Measurements from ENCODE around the gene PGAP3.

DNA sequence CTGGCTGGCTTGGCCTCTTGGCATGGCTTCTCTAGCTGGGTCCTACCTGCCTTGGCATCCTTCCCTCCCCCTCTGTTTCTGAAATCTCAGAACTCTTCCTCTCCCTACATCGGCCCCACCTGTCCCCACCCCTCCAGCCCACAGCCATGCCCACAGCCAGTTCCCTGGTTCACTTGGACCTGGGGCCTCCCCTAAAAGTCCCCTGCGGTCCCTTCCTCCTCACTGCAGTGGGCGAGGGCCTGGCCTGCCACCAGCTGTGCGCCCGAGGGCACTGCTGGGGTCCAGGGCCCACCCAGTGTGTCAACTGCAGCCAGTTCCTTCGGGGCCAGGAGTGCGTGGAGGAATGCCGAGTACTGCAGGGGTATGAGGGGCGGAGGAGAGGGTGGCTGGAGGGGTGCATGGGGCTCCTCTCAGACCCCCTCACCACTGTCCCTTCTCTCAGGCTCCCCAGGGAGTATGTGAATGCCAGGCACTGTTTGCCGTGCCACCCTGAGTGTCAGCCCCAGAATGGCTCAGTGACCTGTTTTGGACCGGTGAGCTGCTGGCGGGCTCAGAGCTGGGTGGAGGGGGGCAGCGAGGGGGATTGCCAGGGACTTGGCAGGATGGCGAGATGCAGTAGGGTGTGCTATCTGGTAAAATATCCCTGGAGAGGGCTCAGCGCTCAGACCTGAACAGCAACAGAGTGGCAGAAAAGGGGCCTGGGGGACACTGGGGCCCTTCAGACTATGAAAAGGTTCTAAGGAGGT is 28.4 kb upstream of the PGAP3 start:
- TF ChIP-seq, protein P1, sequence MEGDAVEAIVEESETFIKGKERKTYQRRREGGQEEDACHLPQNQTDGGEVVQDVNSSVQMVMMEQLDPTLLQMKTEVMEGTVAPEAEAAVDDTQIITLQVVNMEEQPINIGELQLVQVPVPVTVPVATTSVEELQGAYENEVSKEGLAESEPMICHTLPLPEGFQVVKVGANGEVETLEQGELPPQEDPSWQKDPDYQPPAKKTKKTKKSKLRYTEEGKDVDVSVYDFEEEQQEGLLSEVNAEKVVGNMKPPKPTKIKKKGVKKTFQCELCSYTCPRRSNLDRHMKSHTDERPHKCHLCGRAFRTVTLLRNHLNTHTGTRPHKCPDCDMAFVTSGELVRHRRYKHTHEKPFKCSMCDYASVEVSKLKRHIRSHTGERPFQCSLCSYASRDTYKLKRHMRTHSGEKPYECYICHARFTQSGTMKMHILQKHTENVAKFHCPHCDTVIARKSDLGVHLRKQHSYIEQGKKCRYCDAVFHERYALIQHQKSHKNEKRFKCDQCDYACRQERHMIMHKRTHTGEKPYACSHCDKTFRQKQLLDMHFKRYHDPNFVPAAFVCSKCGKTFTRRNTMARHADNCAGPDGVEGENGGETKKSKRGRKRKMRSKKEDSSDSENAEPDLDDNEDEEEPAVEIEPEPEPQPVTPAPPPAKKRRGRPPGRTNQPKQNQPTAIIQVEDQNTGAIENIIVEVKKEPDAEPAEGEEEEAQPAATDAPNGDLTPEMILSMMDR (IDR thresholded peaks at IDR 0.05), result no peak
- no peak for TF ChIP-seq POLR2AphosphoS5 (IDR thresholded peaks at IDR 0.05; ENCODE audit: insufficient read depth in 1 of 2, low read depth in 1 of 2)

All from vagina (tissue), 2 donors.